ENCODE measurements around the gene ROMO1. TPM values are rescaled to one million over a fixed set of nuclear protein-coding genes. Genes with fewer than 3 reads are reported as not detected.
A peak's percentile ranks its signal among the peaks of the same experiment; 100 is the strongest.

The ROMO1 gene
- total RNA-seq, 1 experiment from 2014 or later: 207 TPM

DNA sequence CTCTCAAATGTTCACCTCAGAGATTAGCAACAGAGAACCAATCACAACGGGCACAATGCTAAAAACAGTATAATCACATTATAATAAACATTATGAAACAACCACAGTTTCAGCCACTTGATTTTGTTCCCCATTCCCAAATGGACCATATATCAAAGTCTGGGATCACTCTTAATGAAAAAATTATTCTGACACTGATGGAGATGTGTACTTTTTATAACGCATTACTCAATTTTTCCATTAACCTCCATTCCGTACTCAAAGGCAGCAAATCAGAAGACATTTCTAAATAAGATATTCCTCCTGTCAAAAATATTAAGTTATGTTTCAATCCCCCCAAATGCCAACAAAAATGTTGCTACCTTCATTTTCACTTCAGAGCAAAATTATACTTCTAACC is 37.3 kb upstream of the ROMO1 start:
- TF ChIP-seq CTCF (conservative IDR thresholded peaks at IDR 0.05): no peak
- Mint-ChIP-seq H3K4me1 (peaks cover 44 to 48% of the 10 kb centered on the region in 2 experiments), H3K27me3 (ENCODE audit: low read depth) (no peaks in the 10 kb centered on the region), H3K27ac (no peak overlapping the region; a peak in 1 of 7 replicates), H3K36me3 (ENCODE audit: insufficient read depth in 1 of 3, low read depth in 3 of 3) (peaks cover 2 to 7% (median 6%) of the 10 kb centered on the region in 3 experiments; a peak in 5 of 7 replicates), H3K9me3 (no peaks in the 10 kb centered on the region; a peak in 1 of 5 replicates), H3K4me3 (peak overlapping the region; percentile 96 to 99)
- no peak overlapping the region for H3T11ph ChIP-seq (ENCODE audit: low read length)
- DNase-seq: no peak
- H2BK12ac ChIP-seq (ENCODE audit: insufficient read length, low read depth, low read length): no peak overlapping the region
- H2BK20ac ChIP-seq (ENCODE audit: low read depth, low read length, poor library complexity, severe bottlenecking): no peak overlapping the region
- no peak overlapping the region for H3K23ac ChIP-seq (ENCODE audit: insufficient read length, low read depth, low read length)
- no peak overlapping the region for H3K14ac ChIP-seq (ENCODE audit: insufficient read depth, low read length)
- no peak overlapping the region for H2BK5ac ChIP-seq (ENCODE audit: insufficient read length, low read length)
- WGBS (ENCODE audit: extremely low coverage, insufficient read length, low lambda C conversion rate): no CpG with 5 or more reads among the region's 3 CpGs
- H3K4ac ChIP-seq (ENCODE audit: low read depth, low read length): no peak overlapping the region
- no peak overlapping the region for H2BK15ac ChIP-seq (ENCODE audit: low read depth, low read length)
- no peaks in the 10 kb centered on the region; the same call in 1 of the 2 replicates for H3K4me1 ChIP-seq (ENCODE audit: insufficient read depth, low read length)
- H3K9me3 ChIP-seq (ENCODE audit: control insufficient read depth, low read depth, low read length): no peaks in the 10 kb centered on the region
- peaks cover 63% of the 10 kb centered on the region for H3K79me2 ChIP-seq (ENCODE audit: insufficient read depth, low read length)
- H3K27ac ChIP-seq (ENCODE audit: insufficient read length, low read depth, low read length): no peak overlapping the region
- H2AK5ac ChIP-seq (ENCODE audit: insufficient read length, low read length): no peak overlapping the region
- H4K20me1 ChIP-seq (ENCODE audit: control insufficient read depth, insufficient read depth, insufficient read length): no peaks in the 10 kb centered on the region
- no peak overlapping the region for H4K8ac ChIP-seq (replicated peaks; ENCODE audit: insufficient read length, low read depth, low read length)
- H3K18ac ChIP-seq (ENCODE audit: insufficient read length, low read depth, low read length): no peak overlapping the region
- H3K4me2 ChIP-seq (ENCODE audit: insufficient read depth, insufficient read length, low read length): peak overlapping the region; percentile 37
- H3K23me2 ChIP-seq (ENCODE audit: insufficient read length, low read depth, low read length, poor library complexity, severe bottlenecking): peaks cover 9% of the 10 kb centered on the region
- H3K79me1 ChIP-seq (ENCODE audit: insufficient read depth, low read depth, low read length, poor library complexity, severe bottlenecking): no peaks in the 10 kb centered on the region
- H2BK120ac ChIP-seq (ENCODE audit: low read depth, low read length, poor library complexity, severe bottlenecking): no peak overlapping the region
- peak overlapping the region; percentile 18 for H3K9ac ChIP-seq (ENCODE audit: extremely low read depth, insufficient read length, low read length)
- no peak overlapping the region for H4K5ac ChIP-seq (ENCODE audit: insufficient read length, low read depth, low read length)
- H3K27me3 ChIP-seq (ENCODE audit: insufficient read depth, low read length): no peaks in the 10 kb centered on the region
- H2AFZ ChIP-seq (ENCODE audit: low read length): no peak overlapping the region
- no peak overlapping the region for H3K56ac ChIP-seq (ENCODE audit: insufficient read length, low read depth, low read length)
- H4K91ac ChIP-seq (ENCODE audit: insufficient read length, low read depth, low read length): no peak overlapping the region

All from H9 (cell line).